K562 (cell line): ENCODE measurements around the gene TSPAN11. TPM values are rescaled to one million over a fixed set of nuclear protein-coding genes. Genes with fewer than 3 reads are reported as not detected.

Experiments used
- ZNF24 ChIP-seq: fragments of 450-650 bp; IDR thresholded peaks from 2 replicates; pipeline ENCODE4 v1.6.1; 2016
- ZNF696 ChIP-seq: fragments of 250-450 bp; sonication (Bioruptor Pico); conservative IDR thresholded peaks from 2 replicates; pipeline ENCODE4 v1.4.0; 2020; ENCODE audit warnings: mild to moderate bottlenecking, moderate library complexity
- polyA plus RNA-seq, 8 experiments: library from polyadenylated mRNA; depleted of rRNA in 4 of 8; stranded (reverse) in 5 of 8; unstranded in 3 of 8; fragments of >200 nt; fragmentation: Nextera tagmentation in 2 of 8; fragmentation: Illumina TruSeq in 1 of 8; extraction: Ambion mirVana in 2 of 8; extraction: Trizol in 1 of 8; gene quantifications; 2 replicates each; pipeline versions ENCODE4 v1.2.1 to v1.2.3, GENCODE V29; 2011 to 2014; ENCODE audit warnings: inconsistent platforms in 1 of 8, missing spikeins in 1 of 8
- total RNA-seq, 7 experiments: library from RNA; depleted of rRNA in 6 of 7; stranded (reverse); fragments of >200 nt in 6 of 7; fragmentation: Illumina TruSeq in 2 of 7; extraction: Trizol in 2 of 7; gene quantifications; 2 replicates each; pipeline versions ENCODE4 v1.2.1 to v1.2.3, GENCODE V29; 2011 to 2021; ENCODE audit warnings: low replicate concordance in 1 of 7
- TF ChIP-seq, protein P1 (sequence below): sonication (generic); formaldehyde crosslinking; IDR thresholded peaks from 2 replicates; pipeline ENCODE4 v1.8.1; 2023; ENCODE audit warnings: mild to moderate bottlenecking, missing genetic modification reagents

TSPAN11 gene
- total and polyA plus RNA-seq, 9 of the 15 experiments (the other 6 are each of a cell fraction or from before 2014, with no cell fraction given) = not detected

DNA sequence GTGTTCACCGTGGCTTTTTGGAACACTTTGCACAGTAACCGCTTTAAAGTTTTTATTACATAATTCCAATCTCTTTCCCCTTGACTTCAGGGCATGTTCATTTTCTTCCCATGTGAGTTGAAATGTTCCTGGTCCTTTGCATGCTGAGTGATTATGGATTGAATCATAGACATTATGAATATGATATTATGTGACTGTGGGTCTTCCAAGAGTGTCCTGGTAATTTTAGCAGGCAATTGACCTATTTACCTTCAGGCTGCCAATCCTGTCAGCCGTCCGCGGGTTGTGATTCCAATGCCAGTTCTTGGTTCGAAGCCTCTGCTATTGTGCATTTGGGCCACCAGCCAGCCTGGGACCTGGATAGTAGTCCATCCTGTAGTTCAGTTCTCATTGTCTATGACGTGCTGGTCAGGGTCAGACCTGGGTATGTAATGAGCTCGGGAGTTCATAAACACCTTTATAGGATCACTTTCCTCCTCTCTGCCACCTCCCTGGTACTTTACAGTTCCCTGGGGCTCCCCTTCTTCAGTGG, 114.6 kb downstream of the TSPAN11 start (continued):
- no peak for TF ChIP-seq ZNF696 (CRISPR knock-in tag)
- no peak for TF ChIP-seq ZNF24
- TF ChIP-seq, protein P1, sequence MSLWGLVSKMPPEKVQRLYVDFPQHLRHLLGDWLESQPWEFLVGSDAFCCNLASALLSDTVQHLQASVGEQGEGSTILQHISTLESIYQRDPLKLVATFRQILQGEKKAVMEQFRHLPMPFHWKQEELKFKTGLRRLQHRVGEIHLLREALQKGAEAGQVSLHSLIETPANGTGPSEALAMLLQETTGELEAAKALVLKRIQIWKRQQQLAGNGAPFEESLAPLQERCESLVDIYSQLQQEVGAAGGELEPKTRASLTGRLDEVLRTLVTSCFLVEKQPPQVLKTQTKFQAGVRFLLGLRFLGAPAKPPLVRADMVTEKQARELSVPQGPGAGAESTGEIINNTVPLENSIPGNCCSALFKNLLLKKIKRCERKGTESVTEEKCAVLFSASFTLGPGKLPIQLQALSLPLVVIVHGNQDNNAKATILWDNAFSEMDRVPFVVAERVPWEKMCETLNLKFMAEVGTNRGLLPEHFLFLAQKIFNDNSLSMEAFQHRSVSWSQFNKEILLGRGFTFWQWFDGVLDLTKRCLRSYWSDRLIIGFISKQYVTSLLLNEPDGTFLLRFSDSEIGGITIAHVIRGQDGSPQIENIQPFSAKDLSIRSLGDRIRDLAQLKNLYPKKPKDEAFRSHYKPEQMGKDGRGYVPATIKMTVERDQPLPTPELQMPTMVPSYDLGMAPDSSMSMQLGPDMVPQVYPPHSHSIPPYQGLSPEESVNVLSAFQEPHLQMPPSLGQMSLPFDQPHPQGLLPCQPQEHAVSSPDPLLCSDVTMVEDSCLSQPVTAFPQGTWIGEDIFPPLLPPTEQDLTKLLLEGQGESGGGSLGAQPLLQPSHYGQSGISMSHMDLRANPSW (CRISPR knock-in tag) = no peak

Other genes starting within 250 kb of the TSPAN11 start
- gene IPO8, start 230.9 kb upstream of the TSPAN11 start, total RNA-seq (2014; rRNA removed) = 14.9 and 16.5 TPM in 2 replicates
- 27.7 and 29.9 TPM in 2 replicates for gene IPO8, start 230.9 kb upstream of the TSPAN11 start, total RNA-seq (2014; rRNA removed; fragmentation: Illumina TruSeq; extraction: Trizol)
- 24.1 and 24.7 TPM in 2 replicates for gene IPO8, start 230.9 kb upstream of the TSPAN11 start, total RNA-seq (2015; rRNA removed; fragmentation: Illumina TruSeq; extraction: Trizol)
- gene IPO8, start 230.9 kb upstream of the TSPAN11 start, total RNA-seq (2021) = 37.4 and 39.6 TPM in 2 replicates
- 15.5 and 22.9 TPM in 2 replicates for gene IPO8, start 230.9 kb upstream of the TSPAN11 start, polyA plus RNA-seq (2011; rRNA removed)
- gene IPO8, start 230.9 kb upstream of the TSPAN11 start, polyA plus RNA-seq (2014; fragmentation: Illumina TruSeq; extraction: Trizol) = 26.4 and 29.1 TPM in 2 replicates
- 10 to 100 TPM in 1 of 2 experiments, 1 to 10 TPM in 1; 6.5 to 10.9 TPM for gene IPO8, start 230.9 kb upstream of the TSPAN11 start, polyA plus RNA-seq (2014; fragmentation: Nextera tagmentation; extraction: Ambion mirVana)
- gene IPO8, start 230.9 kb upstream of the TSPAN11 start, polyA plus RNA-seq (2014; rRNA removed) = 16.2 and 26.9 TPM in 2 replicates
- 5.3 and 6.7 TPM in 2 replicates for gene CAPRIN2, start 171.8 kb upstream of the TSPAN11 start, total RNA-seq (2014; rRNA removed)
- 8.9 and 10.0 TPM in 2 replicates for gene CAPRIN2, start 171.8 kb upstream of the TSPAN11 start, total RNA-seq (2014; rRNA removed; fragmentation: Illumina TruSeq; extraction: Trizol)
- 8.2 and 9.4 TPM in 2 replicates for gene CAPRIN2, start 171.8 kb upstream of the TSPAN11 start, total RNA-seq (2015; rRNA removed; fragmentation: Illumina TruSeq; extraction: Trizol)
- 7.4 and 8.3 TPM in 2 replicates for gene CAPRIN2, start 171.8 kb upstream of the TSPAN11 start, total RNA-seq (2021)
- gene CAPRIN2, start 171.8 kb upstream of the TSPAN11 start, polyA plus RNA-seq (2011; rRNA removed) = 12.3 and 14.5 TPM in 2 replicates
- 11.1 and 12.3 TPM in 2 replicates for gene CAPRIN2, start 171.8 kb upstream of the TSPAN11 start, polyA plus RNA-seq (2014; fragmentation: Illumina TruSeq; extraction: Trizol)
- gene CAPRIN2, start 171.8 kb upstream of the TSPAN11 start, polyA plus RNA-seq (2014; fragmentation: Nextera tagmentation; extraction: Ambion mirVana) = 1 to 10 TPM; 2.3 to 3.4 TPM
- 8.8 and 9.4 TPM in 2 replicates for gene CAPRIN2, start 171.8 kb upstream of the TSPAN11 start, polyA plus RNA-seq (2014; rRNA removed)
- 47.6 and 52.0 TPM in 2 replicates for gene DDX11, start 147.1 kb downstream of the TSPAN11 start, total RNA-seq (2014; rRNA removed)
- 29.9 and 30.0 TPM in 2 replicates for gene DDX11, start 147.1 kb downstream of the TSPAN11 start, total RNA-seq (2014; rRNA removed; fragmentation: Illumina TruSeq; extraction: Trizol)
- gene DDX11, start 147.1 kb downstream of the TSPAN11 start, total RNA-seq (2015; rRNA removed; fragmentation: Illumina TruSeq; extraction: Trizol) = 35.3 and 37.5 TPM in 2 replicates
- gene DDX11, start 147.1 kb downstream of the TSPAN11 start, total RNA-seq (2021) = 88.9 and 93.2 TPM in 2 replicates
- 47.1 and 55.0 TPM in 2 replicates for gene DDX11, start 147.1 kb downstream of the TSPAN11 start, polyA plus RNA-seq (2011; rRNA removed)
- 42.5 and 45.3 TPM in 2 replicates for gene DDX11, start 147.1 kb downstream of the TSPAN11 start, polyA plus RNA-seq (2014; fragmentation: Illumina TruSeq; extraction: Trizol)
- gene DDX11, start 147.1 kb downstream of the TSPAN11 start, polyA plus RNA-seq (2014; fragmentation: Nextera tagmentation; extraction: Ambion mirVana) = 1 to 10 TPM; 3.6 to 5.5 TPM
- gene DDX11, start 147.1 kb downstream of the TSPAN11 start, polyA plus RNA-seq (2014; rRNA removed) = 70.7 and 73.1 TPM in 2 replicates